GM20000 (cell line): ENCODE measurements around the gene PRSS2.

Experiments used
- DNase-seq: peaks from one replicate; pipeline ENCODE4 v3.0.0; 2012; ENCODE audit warnings: low spot score
- TF ChIP-seq, protein P1 (sequence below): IDR thresholded peaks from 2 replicates; pipeline ENCODE4 v1.5.1; 2012; ENCODE audit warnings: mild to moderate bottlenecking, control low read depth; ENCODE audit errors: extremely low read depth, missing control alignments

Gene PRSS2

DNA sequence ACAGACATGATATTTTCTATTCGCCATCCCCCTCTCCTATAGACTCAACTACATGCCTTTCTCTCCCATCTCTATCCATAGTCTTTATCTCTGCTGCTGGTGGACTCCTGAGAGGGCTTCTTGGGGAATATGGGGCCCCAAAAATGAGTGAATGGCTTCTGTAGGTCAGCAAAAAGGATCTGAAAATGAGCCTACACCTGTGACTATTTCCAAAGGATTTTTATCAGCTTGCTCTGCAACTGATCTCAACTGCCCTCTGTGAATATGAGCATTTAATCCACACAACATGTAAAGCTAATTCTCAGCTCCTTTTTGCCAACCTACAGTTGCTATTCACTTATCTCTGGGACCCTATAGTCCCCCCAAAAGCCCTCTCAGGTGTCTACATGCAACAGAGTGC lies 36.2 kb downstream of the PRSS2 start:
- DNase-seq: no peak
- TF ChIP-seq, protein P1, sequence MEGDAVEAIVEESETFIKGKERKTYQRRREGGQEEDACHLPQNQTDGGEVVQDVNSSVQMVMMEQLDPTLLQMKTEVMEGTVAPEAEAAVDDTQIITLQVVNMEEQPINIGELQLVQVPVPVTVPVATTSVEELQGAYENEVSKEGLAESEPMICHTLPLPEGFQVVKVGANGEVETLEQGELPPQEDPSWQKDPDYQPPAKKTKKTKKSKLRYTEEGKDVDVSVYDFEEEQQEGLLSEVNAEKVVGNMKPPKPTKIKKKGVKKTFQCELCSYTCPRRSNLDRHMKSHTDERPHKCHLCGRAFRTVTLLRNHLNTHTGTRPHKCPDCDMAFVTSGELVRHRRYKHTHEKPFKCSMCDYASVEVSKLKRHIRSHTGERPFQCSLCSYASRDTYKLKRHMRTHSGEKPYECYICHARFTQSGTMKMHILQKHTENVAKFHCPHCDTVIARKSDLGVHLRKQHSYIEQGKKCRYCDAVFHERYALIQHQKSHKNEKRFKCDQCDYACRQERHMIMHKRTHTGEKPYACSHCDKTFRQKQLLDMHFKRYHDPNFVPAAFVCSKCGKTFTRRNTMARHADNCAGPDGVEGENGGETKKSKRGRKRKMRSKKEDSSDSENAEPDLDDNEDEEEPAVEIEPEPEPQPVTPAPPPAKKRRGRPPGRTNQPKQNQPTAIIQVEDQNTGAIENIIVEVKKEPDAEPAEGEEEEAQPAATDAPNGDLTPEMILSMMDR: no peak

DNA sequence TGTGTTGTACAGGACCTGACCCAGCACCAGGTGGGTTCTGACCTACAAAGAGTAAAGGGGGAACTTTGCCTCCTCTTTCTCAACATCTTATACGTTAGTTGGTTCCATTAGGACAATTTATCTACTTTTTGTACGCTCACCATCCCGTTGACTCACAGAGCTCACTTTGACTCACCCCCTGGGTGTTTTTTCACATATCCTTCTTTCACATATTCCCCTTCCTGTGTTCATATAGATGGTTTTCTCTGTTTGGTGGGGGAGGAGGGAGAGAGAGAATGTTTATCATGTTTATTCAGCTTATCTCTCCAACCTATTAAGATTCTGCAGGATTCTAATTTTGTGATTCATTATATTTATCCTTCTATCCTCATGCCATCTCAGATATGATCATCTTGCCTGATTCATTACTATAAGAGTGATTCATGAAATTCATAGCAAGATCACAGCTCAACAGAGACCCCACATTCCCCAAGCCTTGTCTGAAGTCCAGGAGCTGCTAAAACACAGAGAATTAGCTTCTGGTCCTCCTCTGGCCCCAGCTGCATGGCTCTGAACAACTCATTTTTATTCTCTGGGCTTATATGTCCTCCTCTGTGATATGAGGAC lies 37.2 kb downstream of the PRSS2 start:
- TF ChIP-seq, protein P1: no peak
- no peak for DNase-seq

DNA sequence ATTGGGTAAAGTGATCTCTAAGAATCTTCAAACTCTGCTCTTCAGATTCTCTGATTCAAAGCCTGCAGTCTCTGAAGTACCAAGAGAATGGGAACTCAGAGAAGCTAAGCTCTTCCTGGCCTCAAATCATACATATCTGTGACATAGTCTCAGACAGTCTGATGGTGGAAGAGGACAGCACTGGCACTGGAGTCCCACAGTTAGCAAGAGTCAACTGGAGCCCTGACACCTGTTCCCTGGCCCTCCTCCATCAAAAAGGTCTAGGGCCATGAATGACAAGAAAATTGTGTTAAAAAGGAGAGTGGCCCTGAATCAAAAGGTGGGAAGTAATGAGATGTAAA lies 37.7 kb downstream of the PRSS2 start:
- TF ChIP-seq, protein P1: no peak
- no peak for DNase-seq

DNA sequence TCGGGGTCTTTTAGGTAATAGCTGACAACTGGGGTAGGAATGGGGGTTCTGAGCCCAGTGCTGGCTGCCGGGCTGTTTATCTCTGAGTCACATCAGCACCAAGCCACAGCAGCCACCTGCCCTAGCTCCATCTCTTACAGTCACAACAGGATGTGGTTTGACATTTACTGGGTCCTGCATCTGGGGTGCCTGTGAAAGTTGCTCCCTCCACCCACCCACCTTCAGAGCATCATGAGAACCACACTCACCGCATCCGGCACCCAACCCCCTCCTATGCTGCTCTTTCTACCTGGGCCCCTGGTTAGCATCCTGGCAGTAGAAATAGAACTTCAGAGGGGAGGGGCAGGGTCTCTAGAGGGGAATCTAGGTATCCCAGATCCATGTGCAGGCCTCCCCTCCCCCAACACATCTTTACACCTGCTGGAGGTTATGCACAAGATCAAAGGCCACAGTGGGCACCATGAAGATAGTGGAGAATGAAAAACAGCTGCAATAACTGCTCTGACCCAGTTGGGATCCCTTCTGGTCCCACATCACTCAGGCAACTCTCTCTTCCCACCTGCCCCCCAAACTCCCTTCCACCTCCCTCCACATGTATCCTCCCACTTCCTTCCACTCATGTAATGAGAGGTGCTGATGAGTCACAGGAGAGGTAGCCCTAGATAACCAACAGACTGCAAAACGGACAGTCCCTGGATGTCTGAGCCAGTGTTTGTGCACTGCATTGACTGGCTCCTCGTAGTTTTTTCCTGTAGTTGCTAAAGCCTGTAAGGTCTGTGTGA lies 38.2 kb downstream of the PRSS2 start:
- peak; percentile 82 for DNase-seq
- TF ChIP-seq, protein P1: no peak

DNA sequence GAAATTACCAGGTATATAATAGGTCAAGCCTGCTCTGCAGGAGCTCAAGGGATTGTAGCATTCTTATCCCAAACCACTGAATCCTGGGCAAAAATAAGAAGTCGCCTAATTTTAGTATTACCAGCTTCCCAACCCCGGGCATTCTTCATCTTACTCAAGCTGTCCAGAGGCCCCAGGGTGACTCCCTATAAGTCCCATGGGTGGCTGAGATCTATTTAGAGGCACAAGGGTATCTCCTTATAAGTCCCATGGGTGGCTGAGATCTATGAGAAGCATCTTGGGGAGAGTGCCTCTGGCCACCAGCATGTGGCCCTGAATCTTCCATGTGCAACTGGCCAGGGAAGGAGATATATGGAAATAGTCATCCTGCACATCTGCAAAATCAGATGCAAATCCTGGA lies 38.9 kb downstream of the PRSS2 start:
- no peak for DNase-seq
- TF ChIP-seq, protein P1: no peak

DNA sequence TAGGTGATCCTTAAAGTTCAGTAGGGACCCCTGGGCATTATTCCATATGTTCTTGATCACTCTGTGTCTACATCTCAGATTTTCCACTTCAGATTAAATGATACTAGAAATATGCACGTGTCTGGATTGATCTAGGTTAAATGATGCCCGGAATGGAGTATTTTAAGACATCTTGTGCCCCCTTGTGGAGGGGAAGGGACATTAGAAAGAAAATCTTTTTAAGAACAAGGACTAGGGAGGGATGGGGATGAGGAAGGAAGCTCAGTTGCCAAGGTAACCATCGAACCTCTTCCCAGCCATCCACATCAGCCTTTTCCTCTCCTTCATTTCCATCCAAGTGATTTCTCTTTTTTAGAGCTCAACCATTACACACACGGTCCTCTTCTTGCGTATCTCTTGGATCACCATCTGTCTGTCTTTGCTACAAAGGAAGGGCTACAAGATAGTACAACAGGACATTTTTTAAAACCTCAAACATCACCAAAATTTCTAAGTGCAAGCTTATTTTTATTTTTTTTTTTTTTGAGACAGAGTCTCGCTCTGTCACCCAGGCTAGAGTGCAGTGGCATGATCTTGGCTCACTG lies 40.5 kb downstream of the PRSS2 start:
- DNase-seq: peak; percentile 35
- TF ChIP-seq, protein P1: peak; percentile 32

DNA sequence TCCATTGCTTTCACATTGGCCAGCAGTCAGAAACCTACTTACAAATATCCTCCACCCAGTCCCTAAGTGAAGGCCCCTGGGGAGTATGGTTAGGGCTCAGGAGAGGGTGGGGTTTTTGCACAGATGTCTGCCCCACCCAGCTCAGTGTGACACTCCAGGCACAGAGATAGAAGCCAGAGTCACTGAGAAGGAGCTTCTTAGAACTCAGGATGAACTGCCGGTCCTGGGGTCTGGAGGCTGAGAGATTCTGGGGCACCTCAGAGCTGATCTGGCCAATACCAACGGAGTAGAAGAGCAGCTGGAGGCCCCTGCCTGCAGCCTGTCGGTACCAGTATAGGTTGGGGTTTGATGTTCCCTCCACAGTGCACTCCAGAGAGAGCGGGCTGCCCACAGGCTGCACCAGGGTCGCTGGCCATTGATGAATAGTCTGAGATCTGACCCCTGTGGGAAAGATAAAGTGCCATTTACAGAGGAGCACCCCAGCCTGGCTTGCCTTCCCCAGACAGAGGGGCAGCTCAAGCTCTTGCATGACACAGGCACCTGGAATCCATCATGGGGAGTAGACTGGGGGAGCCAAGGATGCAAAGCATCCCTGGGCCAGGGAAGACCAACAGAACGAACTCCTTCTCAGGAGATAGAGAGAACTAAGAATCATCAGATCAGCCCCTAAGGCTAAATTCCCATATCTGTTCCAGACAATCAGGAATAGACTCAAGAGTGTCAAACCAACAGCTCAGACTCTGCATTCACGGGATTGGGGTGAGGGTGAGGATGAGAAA lies 41.9 kb downstream of the PRSS2 start:
- TF ChIP-seq, protein P1: no peak
- DNase-seq: no peak
